CD14-positive monocyte (primary cell): ENCODE measurements around the gene SRSF12. TPM values are rescaled to one million over a fixed set of nuclear protein-coding genes. Genes with fewer than 3 reads are reported as not detected.

Experiments used
- DNase-seq, 3 donors: peaks; one replicate each; pipeline ENCODE4 v3.0.0-alpha.2; 2011 to 2022
- H2AFZ ChIP-seq: 2 replicates; pipeline ENCODE4 v1.6.0; 2012; ENCODE audit warnings: mild to moderate bottlenecking, low read depth, low read length, inconsistent platforms; ENCODE audit not compliant: insufficient read depth, poor library complexity, severe bottlenecking
- H3K27ac ChIP-seq, 2 donors: 1 replicate in 1 of 2; 2 replicates in 1 of 2; pipeline ENCODE4 v1.5.1; 2012 to 2013; ENCODE audit warnings: low read length in 2 of 2, control low read depth in 1 of 2, inconsistent platforms in 1 of 2, low read depth in 1 of 2, mild to moderate bottlenecking in 1 of 2
- H3K27me3 ChIP-seq, 2 donors: one replicate each; pipeline versions ENCODE4 v1.6.0 to v1.6.1; 2011 to 2013; ENCODE audit warnings: low read length in 2 of 2; ENCODE audit not compliant: control insufficient read depth in 2 of 2, insufficient read depth in 2 of 2
- H3K36me3 ChIP-seq, 2 donors: replicated peaks in 1 of 2; 1 replicate in 1 of 2; 2 replicates in 1 of 2; pipeline versions ENCODE4 v1.5.1 to v1.6.1; 2012 to 2013; ENCODE audit warnings: low read length in 2 of 2, control low read depth in 1 of 2, inconsistent platforms in 1 of 2, mild to moderate bottlenecking in 1 of 2; ENCODE audit not compliant: insufficient read depth in 2 of 2, control insufficient read depth in 1 of 2
- H3K4me1 ChIP-seq, 2 donors: 1 replicate in 1 of 2; 2 replicates in 1 of 2; pipeline versions ENCODE4 v1.5.1 to v1.6.1; 2012 to 2013; ENCODE audit warnings: low read length in 2 of 2, control low read depth in 1 of 2, inconsistent platforms in 1 of 2, mild to moderate bottlenecking in 1 of 2, moderate library complexity in 1 of 2; ENCODE audit not compliant: insufficient read depth in 2 of 2, control insufficient read depth in 1 of 2
- H3K4me2 ChIP-seq: replicated peaks from 2 replicates; pipeline ENCODE3; 2012; ENCODE audit warnings: low read length, moderate library complexity, mild to moderate bottlenecking; ENCODE audit not compliant: poor library complexity, severe bottlenecking; ENCODE audit errors: extremely low read depth
- H3K4me3 ChIP-seq, 3 experiments: fragments of 200-600 bp in 1 of 3; sonication (generic) in 1 of 3; replicated peaks in 1 of 3; 1 replicate in 2 of 3; 2 replicates in 1 of 3; pipeline ENCODE4 v1.5.1; 2011 to 2013; ENCODE audit warnings: low read length in 3 of 3, mild to moderate bottlenecking in 3 of 3, control low read depth in 2 of 3, low read depth in 2 of 3, inconsistent platforms in 1 of 3, moderate library complexity in 1 of 3
- H3K79me2 ChIP-seq: 2 replicates; pipeline ENCODE4 v1.6.0; 2012; ENCODE audit warnings: mild to moderate bottlenecking, control low read depth, inconsistent platforms, low read length, moderate library complexity; ENCODE audit not compliant: insufficient read depth
- H3K9ac ChIP-seq: 2 replicates; pipeline ENCODE4 v1.6.0; 2017; ENCODE audit warnings: low read length, mild to moderate bottlenecking; ENCODE audit not compliant: insufficient read depth, poor library complexity, severe bottlenecking
- H3K9me3 ChIP-seq, 2 donors: replicated peaks in 1 of 2; 1 replicate in 1 of 2; 2 replicates in 1 of 2; pipeline versions ENCODE4 v1.5.1 to v1.6.1; 2012 to 2013; ENCODE audit warnings: low read length in 2 of 2, control low read depth in 1 of 2; ENCODE audit not compliant: control insufficient read depth in 1 of 2, insufficient read depth in 1 of 2
- H4K20me1 ChIP-seq: 2 replicates; pipeline ENCODE4 v1.6.0; 2012; ENCODE audit warnings: mild to moderate bottlenecking, low read length, control low read depth, moderate library complexity; ENCODE audit not compliant: insufficient read depth
- H3K27ac Mint-ChIP-seq, 7 donors: one replicate each; pipeline ENCODE4 v1.8.0; 2020; ENCODE audit warnings: mild to moderate bottlenecking in 7 of 7, mixed read lengths in 7 of 7, moderate library complexity in 6 of 7, inconsistent platforms in 2 of 7
- H3K27me3 Mint-ChIP-seq, 3 donors: one replicate each; pipeline ENCODE4 v1.8.0; 2021 to 2022; ENCODE audit warnings: low read depth in 3 of 3, mild to moderate bottlenecking in 3 of 3, mixed read lengths in 3 of 3, moderate library complexity in 3 of 3, inconsistent platforms in 1 of 3
- H3K36me3 Mint-ChIP-seq, 2 donors: one replicate each; pipeline ENCODE4 v1.8.0; 2020; ENCODE audit warnings: mixed read lengths in 2 of 2, inconsistent platforms in 1 of 2, mild to moderate bottlenecking in 1 of 2
- H3K4me1 Mint-ChIP-seq: one replicate; pipeline ENCODE4 v1.8.0; 2020; ENCODE audit warnings: mild to moderate bottlenecking, mixed read lengths
- H3K4me3 Mint-ChIP-seq, 2 donors: one replicate each; pipeline ENCODE4 v1.8.0; 2020; ENCODE audit warnings: mild to moderate bottlenecking in 2 of 2, mixed read lengths in 2 of 2, moderate library complexity in 1 of 2
- H3K9me3 Mint-ChIP-seq, 7 donors: one replicate each; pipeline ENCODE4 v1.8.0; 2020 to 2022; ENCODE audit warnings: mixed read lengths in 7 of 7, mild to moderate bottlenecking in 6 of 7, moderate library complexity in 6 of 7, inconsistent platforms in 2 of 7
- WGBS: methylation state at CpG from one replicate; pipeline ENCODE4 v1.1.5; 2013; ENCODE audit warnings: missing lambda C conversion rate; ENCODE audit not compliant: insufficient coverage; 5-methylcytosine and 5-hydroxymethylcytosine counted together
- intact Hi-C, 2 donors: fragments of 100-400 bp; cut with micrococcal nuclease; formaldehyde crosslinking; loops; one replicate each; pipeline versions ENCODE4 v1.15.0 to v1.15.1; 2023
- polyA plus RNA-seq, 3 donors: library from polyadenylated mRNA; depleted of rRNA in 1 of 3; unstranded in 2 of 3; stranded (reverse) in 1 of 3; fragments of 300-500 nt in 2 of 3; fragments of >200 nt in 1 of 3; fragmentation: Illumina TruSeq in 2 of 3; gene quantifications; 1 replicate in 2 of 3; 2 replicates in 1 of 3; pipeline ENCODE4 v1.2.3, GENCODE V29; 2012 to 2021
- TF ChIP-seq, protein P1 (sequence below): fragments of 200-600 bp; IDR thresholded peaks from one replicate; pipeline ENCODE4 v1.8.0; 2022; ENCODE audit warnings: antibody characterized with exemption, mild to moderate bottlenecking

Gene SRSF12
- polyA plus RNA-seq, 3 donors = 0.04 TPM; not detected in 2

GRCh38 chr6:89063881-89064280 lies 54.0 kb downstream of the SRSF12 start:
- no peak for DNase-seq
- intact Hi-C loops = no loop called here
- no peak overlapping the region for H3K4me2 ChIP-seq
- no peaks in the 10 kb centered on the region for H3K9me3 ChIP-seq
- H3K9ac ChIP-seq = no peak overlapping the region
- no peaks in the 10 kb centered on the region for H3K36me3 Mint-ChIP-seq
- no peak overlapping the region for H2AFZ ChIP-seq
- peaks cover 0 to 2% (median 0%) of the 10 kb centered on the region in 3 donors for H3K27me3 Mint-ChIP-seq
- H3K4me3 Mint-ChIP-seq = no peak overlapping the region
- no peaks in the 10 kb centered on the region for H3K9me3 Mint-ChIP-seq
- TF ChIP-seq, protein P1, sequence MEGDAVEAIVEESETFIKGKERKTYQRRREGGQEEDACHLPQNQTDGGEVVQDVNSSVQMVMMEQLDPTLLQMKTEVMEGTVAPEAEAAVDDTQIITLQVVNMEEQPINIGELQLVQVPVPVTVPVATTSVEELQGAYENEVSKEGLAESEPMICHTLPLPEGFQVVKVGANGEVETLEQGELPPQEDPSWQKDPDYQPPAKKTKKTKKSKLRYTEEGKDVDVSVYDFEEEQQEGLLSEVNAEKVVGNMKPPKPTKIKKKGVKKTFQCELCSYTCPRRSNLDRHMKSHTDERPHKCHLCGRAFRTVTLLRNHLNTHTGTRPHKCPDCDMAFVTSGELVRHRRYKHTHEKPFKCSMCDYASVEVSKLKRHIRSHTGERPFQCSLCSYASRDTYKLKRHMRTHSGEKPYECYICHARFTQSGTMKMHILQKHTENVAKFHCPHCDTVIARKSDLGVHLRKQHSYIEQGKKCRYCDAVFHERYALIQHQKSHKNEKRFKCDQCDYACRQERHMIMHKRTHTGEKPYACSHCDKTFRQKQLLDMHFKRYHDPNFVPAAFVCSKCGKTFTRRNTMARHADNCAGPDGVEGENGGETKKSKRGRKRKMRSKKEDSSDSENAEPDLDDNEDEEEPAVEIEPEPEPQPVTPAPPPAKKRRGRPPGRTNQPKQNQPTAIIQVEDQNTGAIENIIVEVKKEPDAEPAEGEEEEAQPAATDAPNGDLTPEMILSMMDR = no peak
- H4K20me1 ChIP-seq = no peaks in the 10 kb centered on the region
- 100% methylated on average over 1 of the region's 1 CpG for WGBS
- H3K27ac ChIP-seq = no peak overlapping the region
- no peaks in the 10 kb centered on the region for H3K79me2 ChIP-seq
- no peaks in the 10 kb centered on the region for H3K36me3 ChIP-seq
- H3K4me3 ChIP-seq = no peak overlapping the region
- peaks cover 13 to 14% of the 10 kb centered on the region in 2 donors for H3K4me1 ChIP-seq
- no peaks in the 10 kb centered on the region for H3K27me3 ChIP-seq
- no peak overlapping the region for H3K27ac Mint-ChIP-seq
- H3K4me1 Mint-ChIP-seq = peaks cover 15% of the 10 kb centered on the region

GRCh38 chr6:89059227-89059626 lies 58.6 kb downstream of the SRSF12 start:
- no peaks in the 10 kb centered on the region for H3K79me2 ChIP-seq
- H3K27ac ChIP-seq = no peak overlapping the region
- TF ChIP-seq, protein P1 = no peak
- no peaks in the 10 kb centered on the region for H3K4me1 ChIP-seq
- no peaks in the 10 kb centered on the region for H3K27me3 ChIP-seq
- no peaks in the 10 kb centered on the region for H3K9me3 ChIP-seq
- DNase-seq = no peak
- H4K20me1 ChIP-seq = no peaks in the 10 kb centered on the region
- no peak overlapping the region for H3K9ac ChIP-seq
- peaks cover 0 to 1% (median 0%) of the 10 kb centered on the region in 7 donors for H3K9me3 Mint-ChIP-seq
- intact Hi-C loops = loop anchor here in 1 of 2 donors (10.0 kb wide), 1 partner anchor 64 kb away; no protein-coding TSS in a partner anchor
- H3K4me1 Mint-ChIP-seq = peaks cover 2% of the 10 kb centered on the region
- peaks cover 0 to 9% (median 0%) of the 10 kb centered on the region in 3 donors for H3K27me3 Mint-ChIP-seq
- H3K4me2 ChIP-seq = no peak overlapping the region
- H3K36me3 Mint-ChIP-seq = no peaks in the 10 kb centered on the region
- no peak overlapping the region for H2AFZ ChIP-seq
- no peaks in the 10 kb centered on the region for H3K36me3 ChIP-seq
- no peak overlapping the region for H3K4me3 Mint-ChIP-seq
- no peak overlapping the region for H3K4me3 ChIP-seq
- H3K27ac Mint-ChIP-seq = no peak overlapping the region
- 87% methylated on average over 3 of the region's 12 CpGs for WGBS
